WERI-Rb-1 (cell line): ENCODE results near the gene ARL16.

Experiments used
- DNase-seq: peaks from one replicate; pipeline ENCODE4 v3.0.0-alpha.2; 2020
- H3K27ac ChIP-seq: fragments of 250-450 bp; sonication (Bioruptor Pico); 2 replicates; pipeline ENCODE4 v1.5.1; 2020; ENCODE audit warnings: mild to moderate bottlenecking, moderate library complexity
- H3K27me3 ChIP-seq: fragments of 250-450 bp; sonication (Bioruptor Pico); 2 replicates; pipeline ENCODE4 v1.5.1; 2021; ENCODE audit warnings: mild to moderate bottlenecking, low read depth, moderate library complexity; ENCODE audit not compliant: insufficient read depth, severe bottlenecking
- H3K36me3 ChIP-seq: fragments of 250-450 bp; sonication (Bioruptor Pico); 2 replicates; pipeline ENCODE4 v1.5.1; 2020; ENCODE audit warnings: mild to moderate bottlenecking, moderate library complexity
- H3K4me3 ChIP-seq: 2 replicates; pipeline ENCODE4 v1.5.1; 2011; ENCODE audit warnings: low read depth, mild to moderate bottlenecking, control low read depth, low read length
- H3K9me3 ChIP-seq: fragments of 250-450 bp; sonication (Bioruptor Pico); 2 replicates; pipeline ENCODE4 v1.5.1; 2021; ENCODE audit warnings: mild to moderate bottlenecking, moderate library complexity; ENCODE audit not compliant: severe bottlenecking
- CTCF ChIP-seq: IDR thresholded peaks from 2 replicates; pipeline ENCODE4 v1.5.1; 2011; ENCODE audit warnings: low read depth, mild to moderate bottlenecking, control low read depth, inconsistent platforms, low read length

ARL16 gene

GRCh38 chr17:81713004-81713555 lies 29.5 kb upstream of the ARL16 start:
- peak overlapping the region; percentile 71 for H3K4me3 ChIP-seq
- H3K27me3 ChIP-seq, result no peaks in the 10 kb centered on the region
- peaks cover 57% of the 10 kb centered on the region for H3K36me3 ChIP-seq
- H3K9me3 ChIP-seq, result no peaks in the 10 kb centered on the region
- peak overlapping the region; percentile 95 for H3K27ac ChIP-seq
- no peak for DNase-seq
- TF ChIP-seq CTCF, result no peak

- DNase-seq, result peak; percentile 82
- peak; percentile 51 for TF ChIP-seq CTCF
- H3K27ac ChIP-seq, result peak overlapping the region; percentile 95
Observed at GRCh38 chr17:81712468-81713003, 28.9 kb upstream of the ARL16 start.

GRCh38 chr17:81711814-81712467 lies 28.3 kb upstream of the ARL16 start, which contains the start of gene SLC25A10:
Gene SLC25A10 (plus strand): TSS chr17:81712284. CDS start chr17:81712427, 143 bp downstream.
- peaks cover 57% of the 10 kb centered on the region for H3K36me3 ChIP-seq
- no peaks in the 10 kb centered on the region for H3K27me3 ChIP-seq
- H3K27ac ChIP-seq, result peak within 1 kb of the TSS; percentile 95
- no peaks in the 10 kb centered on the region for H3K9me3 ChIP-seq
- H3K4me3 ChIP-seq, result peak within 1 kb of the TSS; percentile 71
- TF ChIP-seq CTCF, result no peak
- DNase-seq, result peak; percentile 96

More at GRCh38 chr17:81712468-81713003, 28.9 kb upstream of the ARL16 start:
- Histone ChIP-seq H3K27me3 (no peaks in the 10 kb centered on the region), H3K9me3 (no peaks in the 10 kb centered on the region), H3K36me3 (peaks cover 57% of the 10 kb centered on the region), H3K4me3 (peak overlapping the region; percentile 71)

- H3K27ac ChIP-seq, result peak overlapping the region; percentile 95
- H3K4me3 ChIP-seq, result peak overlapping the region; percentile 47
- TF ChIP-seq CTCF, result peak; percentile 7; the same call in 1 of the 2 replicates
Observed at GRCh38 chr17:81710514-81711308, 27.1 kb upstream of the ARL16 start.

GRCh38 chr17:81708739-81709185 lies 25.2 kb upstream of the ARL16 start:
- no peak overlapping the region for H3K27ac ChIP-seq
- no peak for DNase-seq
- H3K27me3 ChIP-seq, result no peaks in the 10 kb centered on the region
- no peaks in the 10 kb centered on the region for H3K9me3 ChIP-seq
- H3K4me3 ChIP-seq, result no peak overlapping the region
- no peak for TF ChIP-seq CTCF
- peaks cover 58% of the 10 kb centered on the region for H3K36me3 ChIP-seq

More at GRCh38 chr17:81710514-81711308, 27.1 kb upstream of the ARL16 start:
- Histone ChIP-seq H3K27me3 (no peaks in the 10 kb centered on the region), H3K36me3 (peaks cover 57% of the 10 kb centered on the region), H3K9me3 (no peaks in the 10 kb centered on the region)
- DNase-seq, result peak; percentile 67
